B cell (primary cell): ENCODE data around the gene HEXB. TPM values are rescaled to one million over a fixed set of nuclear protein-coding genes. Genes with fewer than 3 reads are reported as not detected.

Experiments used
- ATAC-seq: fragments of 200-7000 bp; cut with Tn5 transposase; one replicate; pipeline ENCODE4 v1.10.0; 2021; ENCODE audit warnings: low read depth, mild to moderate bottlenecking, moderate number of reproducible peaks, moderate library complexity
- CTCF ChIA-PET: fragments of 350-600 bp; sonication (Branson Sonifier 250); formaldehyde crosslinking; loops from one replicate; lab custom pipeline; 2021; ENCODE audit warnings: antibody characterized with exemption, inconsistent platforms; lab: Charles Lee
- POLR2A ChIA-PET: fragments of 350-600 bp; sonication (Branson Sonifier 250); formaldehyde crosslinking; loops from one replicate; lab custom pipeline; 2021; ENCODE audit warnings: antibody characterized with exemption; lab: Charles Lee
- DNase-seq: peaks from one replicate; pipeline ENCODE4 v3.0.0; 2013
- H2AFZ ChIP-seq: 2 replicates; pipeline ENCODE4 v1.6.1; 2012; ENCODE audit warnings: mild to moderate bottlenecking, low read depth, low read length; ENCODE audit not compliant: insufficient read depth, poor library complexity, severe bottlenecking
- H3K27ac ChIP-seq, 2 donors: 1 replicate in 1 of 2; 2 replicates in 1 of 2; pipeline ENCODE4 v1.5.1; 2012 to 2013; ENCODE audit warnings: low read length in 2 of 2, mild to moderate bottlenecking in 2 of 2, moderate library complexity in 1 of 2
- H3K27me3 ChIP-seq, 4 experiments: fragments of 200-600 bp in 1 of 4; sonication (generic) in 1 of 4; replicated peaks in 1 of 4; 1 replicate in 2 of 4; 2 replicates in 2 of 4; pipeline versions ENCODE4 v1.6.1 to v1.7.0; 2013 to 2016; ENCODE audit warnings: low read length in 3 of 4, mild to moderate bottlenecking in 2 of 4, mixed read lengths in 1 of 4, moderate library complexity in 1 of 4; ENCODE audit not compliant: insufficient read depth in 4 of 4, control insufficient read depth in 3 of 4; ENCODE audit errors: control extremely low read depth in 1 of 4
- H3K36me3 ChIP-seq, 2 experiments: replicated peaks in 1 of 2; 1 replicate in 1 of 2; 2 replicates in 1 of 2; pipeline versions ENCODE4 v1.6.1 to v1.7.1; 2013; ENCODE audit warnings: low read length in 1 of 2; ENCODE audit not compliant: insufficient read depth in 2 of 2, control insufficient read depth in 1 of 2; ENCODE audit errors: control extremely low read depth in 1 of 2, extremely low read depth in 1 of 2
- H3K4me1 ChIP-seq, 2 donors: fragments of 200-600 bp in 1 of 2; sonication (generic) in 1 of 2; 1 replicate in 1 of 2; 2 replicates in 1 of 2; pipeline versions ENCODE4 v1.5.1 to v1.6.1; 2013 to 2017; ENCODE audit warnings: low read length in 2 of 2; ENCODE audit not compliant: control insufficient read depth in 2 of 2, insufficient read depth in 2 of 2
- H3K4me2 ChIP-seq: replicated peaks from 2 replicates; pipeline ENCODE3; 2012; ENCODE audit warnings: mild to moderate bottlenecking, low read depth, low read length; ENCODE audit not compliant: poor library complexity, severe bottlenecking
- H3K4me3 ChIP-seq, 5 experiments: fragments of 200-600 bp in 1 of 5; sonication (generic) in 1 of 5; 1 replicate in 3 of 5; 2 replicates in 2 of 5; pipeline versions ENCODE4 v1.5.1 to v1.7.0; 2011 to 2016; ENCODE audit warnings: low read length in 4 of 5, mild to moderate bottlenecking in 4 of 5, low read depth in 2 of 5, control low read depth in 1 of 5, moderate library complexity in 1 of 5; ENCODE audit not compliant: insufficient read depth in 1 of 5; ENCODE audit errors: control extremely low read depth in 1 of 5, extremely low read depth in 1 of 5
- H3K79me2 ChIP-seq: fragments of 200-600 bp; sonication (generic); one replicate; pipeline ENCODE4 v1.6.0; 2016; ENCODE audit warnings: low read length; ENCODE audit not compliant: control insufficient read depth, insufficient read depth
- H3K9ac ChIP-seq: fragments of 200-600 bp; sonication (generic); 2 replicates; pipeline ENCODE4 v1.6.1; 2017; ENCODE audit warnings: mild to moderate bottlenecking, low read length, moderate library complexity
- H3K9me3 ChIP-seq, 3 donors: one replicate each; pipeline versions ENCODE4 v1.6.1 to v1.7.1; 2013; ENCODE audit warnings: low read length in 2 of 3; ENCODE audit not compliant: control insufficient read depth in 2 of 3, insufficient read depth in 1 of 3; ENCODE audit errors: control extremely low read depth in 1 of 3
- H4K20me1 ChIP-seq: 2 replicates; pipeline ENCODE4 v1.6.0; 2012; ENCODE audit warnings: mild to moderate bottlenecking, low read length; ENCODE audit not compliant: insufficient read depth, control insufficient read depth, poor library complexity, severe bottlenecking
- H3K27ac Mint-ChIP-seq: one replicate; pipeline ENCODE4 v1.8.0; 2021; ENCODE audit warnings: mixed read lengths
- H3K27me3 Mint-ChIP-seq: one replicate; pipeline ENCODE4 v1.8.0; 2021; ENCODE audit warnings: mixed read lengths
- H3K4me1 Mint-ChIP-seq: one replicate; pipeline ENCODE4 v1.8.0; 2021; ENCODE audit warnings: mixed read lengths
- H3K4me3 Mint-ChIP-seq: one replicate; pipeline ENCODE4 v1.8.0; 2021; ENCODE audit warnings: mixed read lengths
- H3K9me3 Mint-ChIP-seq: one replicate; pipeline ENCODE4 v1.8.0; 2022; ENCODE audit warnings: mixed read lengths; ENCODE audit not compliant: insufficient read depth
- CTCF ChIP-seq: fragments of 200-600 bp; IDR thresholded peaks from one replicate; pipeline ENCODE4 v1.8.0; 2022; ENCODE audit warnings: antibody characterized with exemption, mild to moderate bottlenecking
- EZH2 ChIP-seq: IDR thresholded peaks from 2 replicates; pipeline ENCODE4 v1.6.1; 2012; ENCODE audit warnings: borderline replicate concordance, low read depth, mild to moderate bottlenecking, moderate library complexity, low read length; ENCODE audit not compliant: insufficient read depth, poor library complexity, severe bottlenecking
- WGBS: methylation state at CpG from one replicate; pipeline ENCODE4 v1.1.5; 2013; ENCODE audit warnings: missing lambda C conversion rate; ENCODE audit not compliant: insufficient coverage; 5-methylcytosine and 5-hydroxymethylcytosine counted together
- intact Hi-C: fragments of 100-400 bp; cut with micrococcal nuclease; formaldehyde crosslinking; loops from one replicate; pipeline ENCODE4 v1.10.0; 2022
- polyA plus RNA-seq: library from polyadenylated mRNA; depleted of rRNA; stranded (reverse); fragments of >200 nt; gene quantifications from 2 replicates; pipeline ENCODE4 v1.2.3, GENCODE V29; 2012
- total RNA-seq, 2 donors: library from RNA; stranded (reverse); fragments of 120-200 nt in 1 of 2; gene quantifications; 1 replicate in 1 of 2; 2 replicates in 1 of 2; pipeline versions ENCODE4 v1.2.3 to v1.2.4, GENCODE V29; 2013 to 2022

Gene HEXB
- total and polyA plus RNA-seq, 2 donors (not counting 1 experiment from before 2014, with no cell fraction given), result 23.6 to 47.1 TPM

- no peak overlapping the region for H3K4me3 Mint-ChIP-seq
- no peaks in the 10 kb centered on the region for H3K36me3 ChIP-seq
- no peak overlapping the region for H2AFZ ChIP-seq
- no peaks in the 10 kb centered on the region for H3K4me1 Mint-ChIP-seq
- DNase-seq (no peak), ATAC-seq (no peak)
- no peaks in the 10 kb centered on the region for H4K20me1 ChIP-seq
- WGBS, result 80% methylated on average over 1 of the region's 5 CpGs
- no peak overlapping the region for H3K27ac Mint-ChIP-seq
- TF ChIP-seq EZH2, result no peak
- TF ChIP-seq CTCF, result no peak
- no peaks in the 10 kb centered on the region for H3K9me3 ChIP-seq
- no peaks in the 10 kb centered on the region for H3K9me3 Mint-ChIP-seq
- H3K27me3 ChIP-seq, result peaks cover 0 to 9% (median 2%) of the 10 kb centered on the region in 4 experiments
- H3K4me2 ChIP-seq, result no peak overlapping the region
- H3K9ac ChIP-seq, result no peak overlapping the region
- H3K4me3 ChIP-seq, result no peak overlapping the region
- intact Hi-C loops, result no loop called here
- no peaks in the 10 kb centered on the region for H3K4me1 ChIP-seq
- no peak overlapping the region for H3K27ac ChIP-seq
- CTCF ChIA-PET, result interaction anchor here (1.3 to 1.8 kb wide), 2 partner anchors 12 to 759 kb away, joined by 7 to 8 read pairs; no protein-coding TSS in a partner anchor
- H3K79me2 ChIP-seq, result no peaks in the 10 kb centered on the region
- H3K27me3 Mint-ChIP-seq, result peaks cover 31% of the 10 kb centered on the region
- POLR2A ChIA-PET, result no interaction called here
These were observed 24.2 kb upstream of the HEXB start for GRCh38 chr5:74660873-74661272.

DNA sequence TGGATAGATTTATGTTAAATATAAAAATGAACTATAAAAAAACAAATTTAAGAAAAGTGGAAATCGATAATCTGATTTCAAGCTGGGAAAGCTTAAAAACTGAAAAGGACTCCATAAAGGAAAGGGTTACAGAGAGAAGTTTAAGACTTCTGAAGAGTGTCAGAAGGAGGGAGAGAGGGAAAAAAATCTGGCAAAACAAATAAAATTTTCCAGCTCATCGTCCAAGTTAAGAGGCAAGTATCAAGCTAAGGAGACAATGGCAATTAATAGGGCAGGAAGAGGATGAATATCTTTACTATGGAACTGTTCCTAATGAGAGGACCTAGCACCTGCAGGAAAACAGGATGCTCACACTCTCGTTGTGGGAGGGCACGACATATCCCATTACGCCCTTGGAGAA is 20.5 kb upstream of the HEXB start:
- Histone ChIP-seq H3K79me2 (no peaks in the 10 kb centered on the region), H3K4me3 (no peak overlapping the region), H3K9me3 (no peaks in the 10 kb centered on the region), H3K9ac (no peak overlapping the region), H3K36me3 (no peaks in the 10 kb centered on the region), H3K27me3 (peaks cover 0 to 5% (median 2%) of the 10 kb centered on the region in 4 experiments), H2AFZ (no peak overlapping the region), H3K4me2 (no peak overlapping the region), H3K27ac (no peak overlapping the region), H3K4me1 (no peaks in the 10 kb centered on the region), H4K20me1 (no peaks in the 10 kb centered on the region)
- ATAC-seq, result no peak
- CTCF ChIA-PET, result interaction anchor here (0.7 kb wide), 1 partner anchor 1511 kb away, joined by 4 read pairs; no protein-coding TSS in a partner anchor
- WGBS, result 95% methylated on average over 4 of the region's 5 CpGs
- DNase-seq, result no peak
- Mint-ChIP-seq H3K4me1 (no peaks in the 10 kb centered on the region), H3K4me3 (no peak overlapping the region), H3K27me3 (peaks cover 33% of the 10 kb centered on the region), H3K27ac (no peak overlapping the region), H3K9me3 (peaks cover 1% of the 10 kb centered on the region)
- TF ChIP-seq CTCF (no peak), EZH2 (no peak)
- intact Hi-C loops, result no loop called here
- POLR2A ChIA-PET, result no interaction called here
